SK-N-SH (cell line): Measurements from ENCODE around the gene NCF2. TPM values are rescaled to one million over a fixed set of nuclear protein-coding genes. Genes with fewer than 3 reads are reported as not detected.

Experiments
- CTCF ChIA-PET: fragments of 300-600, 350-600 bp; formaldehyde crosslinking; extraction: SDS; loops from one replicate; lab custom pipeline; 2021; lab: Yijun Ruan, JAX
- POLR2A ChIA-PET: fragments of 350-600 bp; sonication (Branson Sonifier 250); formaldehyde crosslinking; extraction: SDS; loops from one replicate; lab custom pipeline; 2020; ENCODE audit warnings: antibody characterized with exemption, inconsistent platforms; lab: Yijun Ruan, JAX
- DNase-seq: peaks from one replicate; pipeline ENCODE4 v3.0.0; 2012
- H2AFZ ChIP-seq: fragments of 200-600 bp; sonication (generic); 2 replicates; pipeline ENCODE4 v1.8.1; 2016; ENCODE audit warnings: antibody characterized with exemption, mild to moderate bottlenecking, low read depth
- H3F3A ChIP-seq: fragments of 200-600 bp; sonication (generic); replicated peaks from 2 replicates; pipeline ENCODE3; 2016; ENCODE audit warnings: antibody characterized with exemption, mild to moderate bottlenecking; ENCODE audit not compliant: insufficient read depth
- H3K27ac ChIP-seq, 2 experiments: fragments of 200-500 bp in 1 of 2; fragments of 200-600 bp in 1 of 2; sonication (Bioruptor generic) in 1 of 2; sonication (generic), shearing (Covaris generic) in 1 of 2; 2 replicates each; pipeline versions ENCODE4 v1.5.1 to v1.6.1; 2014 to 2016; ENCODE audit warnings: low read depth in 2 of 2, inconsistent platforms in 1 of 2, low read length in 1 of 2, mild to moderate bottlenecking in 1 of 2, mixed read lengths in 1 of 2
- H3K27me3 ChIP-seq: fragments of 200-600 bp; sonication (generic), shearing (Covaris generic); 2 replicates; pipeline ENCODE4 v1.6.1; 2016; ENCODE audit warnings: mixed run types; ENCODE audit not compliant: insufficient read depth
- H3K36me3 ChIP-seq, 2 experiments: fragments of 200-500 bp in 1 of 2; fragments of 200-600 bp in 1 of 2; sonication (Bioruptor generic) in 1 of 2; sonication (generic) in 1 of 2; replicated peaks in 1 of 2; 2 replicates each; pipeline versions ENCODE3 to v1.5.1; 2014 to 2016; ENCODE audit warnings: low read length in 1 of 2, mild to moderate bottlenecking in 1 of 2; ENCODE audit not compliant: insufficient read depth in 2 of 2, control insufficient read depth in 1 of 2
- H3K4me1 ChIP-seq, 2 experiments: fragments of 200-500 bp in 1 of 2; fragments of 200-600 bp in 1 of 2; sonication (Bioruptor generic) in 1 of 2; sonication (generic), shearing (Covaris generic) in 1 of 2; 2 replicates each; pipeline versions ENCODE4 v1.5.1 to v1.6.1; 2014 to 2016; ENCODE audit warnings: low read depth in 1 of 2, low read length in 1 of 2, mixed run types in 1 of 2; ENCODE audit not compliant: insufficient read depth in 2 of 2, control insufficient read depth in 1 of 2
- H3K4me2 ChIP-seq: fragments of 200-600 bp; sonication (generic), shearing (Covaris generic); 2 replicates; pipeline ENCODE4 v1.6.1; 2017; ENCODE audit warnings: mixed run types
- H3K4me3 ChIP-seq, 2 experiments: fragments of 200-500 bp in 1 of 2; fragments of 200-600 bp in 1 of 2; sonication (Bioruptor generic) in 1 of 2; sonication (generic), shearing (Covaris generic) in 1 of 2; 2 replicates each; pipeline versions ENCODE4 v1.5.1 to v1.8.1; 2014 to 2016; ENCODE audit warnings: low read depth in 2 of 2, inconsistent platforms in 1 of 2, low read length in 1 of 2, mild to moderate bottlenecking in 1 of 2, mixed read lengths in 1 of 2, moderate library complexity in 1 of 2
- H3K79me2 ChIP-seq: fragments of 200-600 bp; sonication (generic); 2 replicates; pipeline ENCODE4 v1.8.1; 2017; ENCODE audit warnings: mild to moderate bottlenecking; ENCODE audit not compliant: insufficient read depth
- H3K9ac ChIP-seq: fragments of 200-600 bp; sonication (generic); 2 replicates; pipeline ENCODE4 v1.6.1; 2017; ENCODE audit warnings: mixed run types
- H3K9me2 ChIP-seq: fragments of 200-600 bp; sonication (generic); 2 replicates; pipeline ENCODE4 v1.6.1; 2017; ENCODE audit warnings: mixed run types
- H3K9me3 ChIP-seq: fragments of 200-600 bp; sonication (generic); 2 replicates; pipeline ENCODE4 v1.6.1; 2017; ENCODE audit warnings: mixed run types, mild to moderate bottlenecking, moderate library complexity
- H4K20me1 ChIP-seq: fragments of 200-600 bp; sonication (generic); 2 replicates; pipeline ENCODE4 v1.6.1; 2017; ENCODE audit warnings: mild to moderate bottlenecking, mixed run types; ENCODE audit not compliant: insufficient read depth
- ELF1 ChIP-seq: IDR thresholded peaks from 2 replicates; pipeline ENCODE4 v1.4.0; 2012
- EP300 ChIP-seq, 2 experiments: IDR thresholded peaks; 2 replicates each; pipeline versions ENCODE4 v1.4.0 to v1.6.1; 2012; ENCODE audit warnings: borderline replicate concordance in 1 of 2, low read depth in 1 of 2, low read length in 1 of 2
- FOXJ3 ChIP-seq: sonication (generic); formaldehyde crosslinking; IDR thresholded peaks from 2 replicates; pipeline ENCODE4 v1.5.1; 2020; ENCODE audit warnings: mild to moderate bottlenecking, missing genetic modification reagents
- JUND ChIP-seq: IDR thresholded peaks from 2 replicates; pipeline ENCODE4 v1.4.0; 2012
- MXI1 ChIP-seq: IDR thresholded peaks from 2 replicates; pipeline ENCODE4 v1.6.1; 2012; ENCODE audit warnings: mild to moderate bottlenecking, low read depth, low read length, improper control_type of control experiment
- NFIC ChIP-seq: IDR thresholded peaks from 2 replicates; pipeline ENCODE4 v1.4.0; 2012; ENCODE audit warnings: borderline replicate concordance
- POLR2AphosphoS5 ChIP-seq: IDR thresholded peaks from 2 replicates; pipeline ENCODE4 v1.6.1; 2012; ENCODE audit warnings: low read depth, low read length
- RCOR1 ChIP-seq: fragments of 150-350 bp; IDR thresholded peaks from 2 replicates; pipeline ENCODE4 v1.6.1; 2017; ENCODE audit warnings: antibody characterized with exemption, low read length
- RXRA ChIP-seq: IDR thresholded peaks from 2 replicates; pipeline ENCODE4 v1.4.0; 2012; ENCODE audit warnings: low read depth, mild to moderate bottlenecking, borderline replicate concordance
- TAF1 ChIP-seq: IDR thresholded peaks from 2 replicates; pipeline ENCODE4 v1.6.1; 2012; ENCODE audit warnings: low read depth, mild to moderate bottlenecking, low read length, moderate library complexity, borderline replicate concordance
- WGBS: methylation state at CpG from one replicate; pipeline ENCODE4 v1.1.6; 2017; ENCODE audit warnings: low lambda C conversion rate; 5-methylcytosine and 5-hydroxymethylcytosine counted together
- polyA plus RNA-seq, 3 experiments: library from polyadenylated mRNA; depleted of rRNA; stranded (reverse); fragments of >200 nt; gene quantifications; 2 replicates each; pipeline ENCODE4 v1.2.3, GENCODE V29; 2012
- TF ChIP-seq, protein P1 (sequence below): fragments of 150-350 bp; IDR thresholded peaks from 2 replicates; pipeline ENCODE4 v1.6.1; 2017; ENCODE audit warnings: antibody characterized with exemption, low read length, low read depth, borderline replicate concordance
- TF ChIP-seq, protein P2 (sequence below): fragments of 150-350 bp; IDR thresholded peaks from 2 replicates; pipeline ENCODE4 v1.6.1; 2016; ENCODE audit warnings: mild to moderate bottlenecking, low read depth, low read length
- TF ChIP-seq, protein P3 (sequence below): IDR thresholded peaks from 2 replicates; pipeline ENCODE4 v1.4.0; 2012; ENCODE audit warnings: low read depth, borderline replicate concordance

NCF2 gene
- polyA plus RNA-seq, 1 of the 3 experiments (the other 2 are of a cell fraction) = 2.0 TPM

DNA sequence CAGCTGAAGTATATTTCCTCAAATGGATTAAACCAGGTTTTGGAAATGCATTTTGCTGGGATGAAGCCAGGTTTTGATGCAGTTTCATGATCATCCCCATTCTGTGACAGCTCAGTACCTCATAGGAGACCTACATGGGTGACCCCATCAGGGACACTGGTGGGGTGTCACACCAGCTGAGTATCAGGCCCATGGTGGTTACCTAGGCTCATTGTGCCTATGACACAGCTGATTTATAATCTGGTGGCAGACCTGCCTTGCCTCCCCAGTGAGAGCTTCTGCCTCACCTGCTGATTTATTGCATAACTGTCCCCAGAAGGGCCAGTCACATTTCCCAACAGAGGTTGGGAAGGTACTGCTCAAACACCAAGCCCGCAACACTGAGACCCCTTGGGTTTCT, 3.8 kb downstream of the NCF2 start (continued):
- TF ChIP-seq, protein P1, sequence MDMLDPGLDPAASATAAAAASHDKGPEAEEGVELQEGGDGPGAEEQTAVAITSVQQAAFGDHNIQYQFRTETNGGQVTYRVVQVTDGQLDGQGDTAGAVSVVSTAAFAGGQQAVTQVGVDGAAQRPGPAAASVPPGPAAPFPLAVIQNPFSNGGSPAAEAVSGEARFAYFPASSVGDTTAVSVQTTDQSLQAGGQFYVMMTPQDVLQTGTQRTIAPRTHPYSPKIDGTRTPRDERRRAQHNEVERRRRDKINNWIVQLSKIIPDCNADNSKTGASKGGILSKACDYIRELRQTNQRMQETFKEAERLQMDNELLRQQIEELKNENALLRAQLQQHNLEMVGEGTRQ = no peak
- TF ChIP-seq MXI1 (no peak), RXRA (no peak), NFIC (no peak)
- TF ChIP-seq, protein P2, sequence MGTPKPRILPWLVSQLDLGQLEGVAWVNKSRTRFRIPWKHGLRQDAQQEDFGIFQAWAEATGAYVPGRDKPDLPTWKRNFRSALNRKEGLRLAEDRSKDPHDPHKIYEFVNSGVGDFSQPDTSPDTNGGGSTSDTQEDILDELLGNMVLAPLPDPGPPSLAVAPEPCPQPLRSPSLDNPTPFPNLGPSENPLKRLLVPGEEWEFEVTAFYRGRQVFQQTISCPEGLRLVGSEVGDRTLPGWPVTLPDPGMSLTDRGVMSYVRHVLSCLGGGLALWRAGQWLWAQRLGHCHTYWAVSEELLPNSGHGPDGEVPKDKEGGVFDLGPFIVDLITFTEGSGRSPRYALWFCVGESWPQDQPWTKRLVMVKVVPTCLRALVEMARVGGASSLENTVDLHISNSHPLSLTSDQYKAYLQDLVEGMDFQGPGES = no peak

DNA sequence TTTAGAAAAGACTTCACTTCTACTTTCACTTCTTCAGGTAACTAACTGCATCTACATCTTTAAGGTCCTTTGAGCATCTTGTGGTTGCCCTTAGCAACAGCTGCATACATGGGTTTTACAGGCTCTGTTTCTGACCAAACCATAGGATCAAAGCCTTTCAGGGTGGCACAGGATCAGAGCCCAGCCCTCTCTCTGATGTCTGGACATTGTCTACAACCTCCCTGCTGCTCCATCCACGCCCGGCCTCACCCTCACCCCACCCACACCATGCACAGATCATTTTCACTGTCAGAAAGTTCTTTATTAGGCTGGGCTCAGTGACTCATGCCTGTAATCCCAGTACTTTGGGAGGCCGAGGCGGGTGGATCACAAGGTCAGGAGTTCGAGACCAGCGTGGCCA, 5.2 kb downstream of the NCF2 start:
- CTCF ChIA-PET = interaction anchor here (0.7 kb wide), 1 partner anchor 143 kb away, joined by 3 read pairs; no protein-coding TSS in a partner anchor
- TF ChIP-seq, protein P3, sequence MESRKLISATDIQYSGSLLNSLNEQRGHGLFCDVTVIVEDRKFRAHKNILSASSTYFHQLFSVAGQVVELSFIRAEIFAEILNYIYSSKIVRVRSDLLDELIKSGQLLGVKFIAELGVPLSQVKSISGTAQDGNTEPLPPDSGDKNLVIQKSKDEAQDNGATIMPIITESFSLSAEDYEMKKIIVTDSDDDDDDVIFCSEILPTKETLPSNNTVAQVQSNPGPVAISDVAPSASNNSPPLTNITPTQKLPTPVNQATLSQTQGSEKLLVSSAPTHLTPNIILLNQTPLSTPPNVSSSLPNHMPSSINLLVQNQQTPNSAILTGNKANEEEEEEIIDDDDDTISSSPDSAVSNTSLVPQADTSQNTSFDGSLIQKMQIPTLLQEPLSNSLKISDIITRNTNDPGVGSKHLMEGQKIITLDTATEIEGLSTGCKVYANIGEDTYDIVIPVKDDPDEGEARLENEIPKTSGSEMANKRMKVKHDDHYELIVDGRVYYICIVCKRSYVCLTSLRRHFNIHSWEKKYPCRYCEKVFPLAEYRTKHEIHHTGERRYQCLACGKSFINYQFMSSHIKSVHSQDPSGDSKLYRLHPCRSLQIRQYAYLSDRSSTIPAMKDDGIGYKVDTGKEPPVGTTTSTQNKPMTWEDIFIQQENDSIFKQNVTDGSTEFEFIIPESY = no peak
- TF ChIP-seq FOXJ3 (CRISPR knock-in tag) = no peak
- TF ChIP-seq POLR2AphosphoS5 = no peak
- TF ChIP-seq ELF1 = no peak
- no peak for TF ChIP-seq RCOR1
- TF ChIP-seq JUND = no peak
- no peak for TF ChIP-seq EP300 (IDR thresholded peaks at IDR 0.05; ENCODE audit: borderline replicate concordance in 1 of 2, low read depth in 1 of 2, low read length in 1 of 2)
- TF ChIP-seq TAF1 = no peak
- Histone ChIP-seq H3K4me1 (no peaks in the 10 kb centered on the region), H3K9ac (no peak overlapping the region), H2AFZ (no peak overlapping the region), H3K4me3 (no peak overlapping the region), H3K9me3 (no peaks in the 10 kb centered on the region), H4K20me1 (no peaks in the 10 kb centered on the region), H3K27me3 (no peaks in the 10 kb centered on the region), H3K9me2 (no peaks in the 10 kb centered on the region), H3K27ac (no peak overlapping the region), H3K4me2 (no peak overlapping the region), H3K36me3 (no peaks in the 10 kb centered on the region), H3K79me2 (no peaks in the 10 kb centered on the region), H3F3A (no peaks in the 10 kb centered on the region)
- DNase-seq = no peak
- WGBS = 93% methylated on average over 6 of the region's 6 CpGs
- POLR2A ChIA-PET = no interaction called here
